ENCODE measurements around the gene KCTD2. TPM values are rescaled to one million over a fixed set of nuclear protein-coding genes. Genes with fewer than 3 reads are reported as not detected.
"Not testable (repeated sequence)": the region's sequence is repeated elsewhere in the genome, so short reads cannot be mapped to it uniquely, and the experiment has no call there.

Gene KCTD2
- total RNA-seq, 4 donors from 2014 or later, result 22.5 to 38.3 (median 28.6) TPM

GRCh38 chr17:75003957-75004355 lies 43.1 kb upstream of the KCTD2 start:
- no peak for DNase-seq (ENCODE audit: low spot score in 2 of 2)
- 92 to 94% methylated on average over 18 to 19 of the region's 19 CpGs for WGBS, 2 donors
- no peak overlapping the region for H3K4me3 ChIP-seq (ENCODE audit: low read depth, poor library complexity, severe bottlenecking)
- TF ChIP-seq POLR2A (IDR thresholded peaks at IDR 0.05) (no peak), CTCF (IDR thresholded peaks at IDR 0.05) (no peak)
- intact Hi-C loops (cut with DNase I; ENCODE audit: low total_unique reads), result no loop called here

GRCh38 chr17:75004371-75004770 lies 42.7 kb upstream of the KCTD2 start:
- 91 to 92% methylated on average over 3 of the region's 3 CpGs for WGBS, 2 donors
- no peak for DNase-seq (ENCODE audit: low spot score in 2 of 2)
- intact Hi-C loops (cut with DNase I; ENCODE audit: low total_unique reads), result no loop called here
- TF ChIP-seq POLR2A (IDR thresholded peaks at IDR 0.05) (no peak), CTCF (IDR thresholded peaks at IDR 0.05) (no peak)
- no peak overlapping the region for H3K4me3 ChIP-seq (ENCODE audit: low read depth, poor library complexity, severe bottlenecking)

GRCh38 chr17:75005291-75005690 lies 41.7 kb upstream of the KCTD2 start:
- TF ChIP-seq CTCF (IDR thresholded peaks at IDR 0.05), result no peak
- no peak for TF ChIP-seq POLR2A (IDR thresholded peaks at IDR 0.05)
- intact Hi-C loops (cut with DNase I; ENCODE audit: low total_unique reads), result no loop called here
- no peak overlapping the region for H3K4me3 ChIP-seq (ENCODE audit: low read depth, poor library complexity, severe bottlenecking)
- WGBS, 2 donors, result 90 to 94% methylated on average over 8 of the region's 8 CpGs
- DNase-seq (ENCODE audit: low spot score in 2 of 2), result no peak

- WGBS, 2 donors, result 92 to 94% methylated on average over 6 of the region's 6 CpGs
Measured at GRCh38 chr17:75006084-75006483, 40.9 kb upstream of the KCTD2 start.

GRCh38 chr17:75006653-75007052 lies 40.4 kb upstream of the KCTD2 start:
- WGBS, 2 donors, result 85 to 95% methylated on average over 5 of the region's 5 CpGs
- intact Hi-C loops (cut with DNase I; ENCODE audit: low total_unique reads), result no loop called here
- TF ChIP-seq CTCF (IDR thresholded peaks at IDR 0.05) (no peak), POLR2A (IDR thresholded peaks at IDR 0.05) (no peak)
- DNase-seq (ENCODE audit: low spot score in 2 of 2), result no peak
- H3K4me3 ChIP-seq (ENCODE audit: low read depth, poor library complexity, severe bottlenecking), result no peak overlapping the region

More at GRCh38 chr17:75006084-75006483, 40.9 kb upstream of the KCTD2 start:
- DNase-seq (ENCODE audit: low spot score in 2 of 2); intact Hi-C loops (cut with DNase I; ENCODE audit: low total_unique reads); H3K4me3 ChIP-seq (ENCODE audit: low read depth, poor library complexity, severe bottlenecking): not testable (repeated sequence)

- no peak for DNase-seq (ENCODE audit: low spot score in 2 of 2)
- intact Hi-C loops (cut with DNase I; ENCODE audit: low total_unique reads), result no loop called here
- H3K4me3 ChIP-seq (ENCODE audit: low read depth, poor library complexity, severe bottlenecking), result no peak overlapping the region
- no peak for TF ChIP-seq CTCF (IDR thresholded peaks at IDR 0.05)
- no peak for TF ChIP-seq POLR2A (IDR thresholded peaks at IDR 0.05)
- 85 to 89% methylated on average over 6 of the region's 6 CpGs for WGBS, 2 donors
Measured at GRCh38 chr17:75008373-75008772, 38.7 kb upstream of the KCTD2 start.

Data from lower leg skin (tissue), 4 donors.